Right atrium auricular region (tissue), 2 donors: ENCODE data around the gene CD63. TPM values are rescaled to one million over a fixed set of nuclear protein-coding genes. Genes with fewer than 3 reads are reported as not detected.

Experiments
- DNase-seq: peaks from one replicate; pipeline ENCODE4 v3.0.0-alpha.2; 2019; ENCODE audit warnings: low spot score
- H3K27ac ChIP-seq, 2 donors: fragments of 200-600 bp; sonication (generic); 1 replicate in 1 of 2; 2 replicates in 1 of 2; pipeline ENCODE4 v1.5.1; 2016 to 2019
- H3K27me3 ChIP-seq, 2 donors: fragments of 200-600 bp; sonication (generic); one replicate each; pipeline versions ENCODE4 v1.5.1 to v1.6.0; 2017 to 2019
- H3K36me3 ChIP-seq: fragments of 200-600 bp; sonication (generic); one replicate; pipeline ENCODE4 v1.5.1; 2016
- H3K4me1 ChIP-seq, 2 donors: fragments of 200-600 bp; sonication (generic); one replicate each; pipeline versions ENCODE4 v1.5.1 to v1.6.0; 2017 to 2019
- H3K4me3 ChIP-seq, 2 donors: fragments of 200-600 bp; sonication (generic); 1 replicate in 1 of 2; 2 replicates in 1 of 2; pipeline ENCODE4 v1.5.1; 2017 to 2019; ENCODE audit warnings: mild to moderate bottlenecking in 1 of 2, moderate library complexity in 1 of 2
- H3K9me3 ChIP-seq, 2 donors: fragments of 200-600 bp; sonication (generic); one replicate each; pipeline ENCODE4 v1.5.1; 2019
- CTCF ChIP-seq, 2 donors: fragments of 200-600 bp; sonication (generic); IDR thresholded peaks; one replicate each; pipeline ENCODE4 v1.5.1; 2019; ENCODE audit warnings: antibody characterized with exemption in 2 of 2
- total RNA-seq, 2 donors: library from RNA; depleted of rRNA; stranded (reverse); fragments of >200 nt; gene quantifications; one replicate each; pipeline ENCODE4 v1.1.0, GENCODE V29; 2016

CD63 gene
- total RNA-seq, 2 donors from 2014 or later: 1,041 to 1,122 TPM

DNA sequence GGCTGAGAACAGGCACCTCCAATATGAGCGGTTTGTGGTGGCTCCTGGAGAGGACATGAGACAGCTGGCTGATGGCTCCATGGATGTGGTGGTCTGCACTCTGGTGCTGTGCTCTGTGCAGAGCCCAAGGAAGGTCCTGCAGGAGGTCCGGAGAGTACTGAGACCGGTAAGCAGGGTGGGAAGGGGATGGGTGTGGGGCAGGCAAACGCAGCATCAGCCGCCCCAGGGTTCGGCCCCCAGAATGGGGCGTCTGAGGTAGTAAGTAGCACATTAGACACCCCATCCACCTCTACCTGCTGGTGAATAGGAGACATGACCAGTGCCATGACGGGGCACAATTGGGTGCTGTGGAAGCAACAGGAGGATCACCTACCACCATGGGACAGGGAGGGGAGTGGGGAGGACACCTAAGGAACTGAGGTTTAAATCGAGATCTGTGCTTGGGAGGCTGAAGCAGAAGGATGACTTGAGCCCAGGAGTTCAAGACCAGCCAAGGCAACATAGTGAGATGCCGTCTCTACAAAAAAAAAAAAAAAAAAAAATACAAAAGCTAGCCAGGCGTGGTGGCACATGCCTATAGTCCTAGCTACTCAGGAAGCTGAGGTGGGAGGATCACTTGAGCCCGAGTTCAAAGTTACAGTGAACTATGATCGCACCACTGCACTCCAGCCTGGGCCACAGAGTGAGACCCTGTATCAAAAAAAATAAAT lies 46.6 kb downstream of the CD63 start:
- peak overlapping the region; percentile 49 to 53 for H3K4me3 ChIP-seq
- no peaks in the 10 kb centered on the region for H3K9me3 ChIP-seq
- peaks cover 10% of the 10 kb centered on the region for H3K36me3 ChIP-seq
- peaks cover 0 to 21% of the 10 kb centered on the region in 2 donors for H3K4me1 ChIP-seq
- no peaks in the 10 kb centered on the region for H3K27me3 ChIP-seq
- TF ChIP-seq CTCF (IDR thresholded peaks at IDR 0.05): no peak
- H3K27ac ChIP-seq: peak overlapping the region; percentile 70 to 77
- no peak for DNase-seq

GRCh38 chr12:55681142-55682077 lies 47.4 kb downstream of the CD63 start:
- Histone ChIP-seq H3K4me3 (peak overlapping the region; percentile 49 to 53), H3K27me3 (no peaks in the 10 kb centered on the region), H3K27ac (peak overlapping the region; percentile 70 to 77), H3K9me3 (no peaks in the 10 kb centered on the region), H3K36me3 (peaks cover 4% of the 10 kb centered on the region), H3K4me1 (peaks cover 0 to 21% of the 10 kb centered on the region in 2 donors)
- DNase-seq: peak; percentile 79
- peak; percentile 8 to 55 for TF ChIP-seq CTCF (IDR thresholded peaks at IDR 0.05)

- Histone ChIP-seq H3K4me3 (no peak overlapping the region), H3K36me3 (no peaks in the 10 kb centered on the region), H3K27ac (no peak overlapping the region), H3K9me3 (no peaks in the 10 kb centered on the region), H3K4me1 (peaks cover 0 to 21% of the 10 kb centered on the region in 2 donors), H3K27me3 (no peaks in the 10 kb centered on the region)
- DNase-seq: no peak
- TF ChIP-seq CTCF (IDR thresholded peaks at IDR 0.05): no peak
These were observed 49.1 kb downstream of the CD63 start for GRCh38 chr12:55679691-55680090.

DNA sequence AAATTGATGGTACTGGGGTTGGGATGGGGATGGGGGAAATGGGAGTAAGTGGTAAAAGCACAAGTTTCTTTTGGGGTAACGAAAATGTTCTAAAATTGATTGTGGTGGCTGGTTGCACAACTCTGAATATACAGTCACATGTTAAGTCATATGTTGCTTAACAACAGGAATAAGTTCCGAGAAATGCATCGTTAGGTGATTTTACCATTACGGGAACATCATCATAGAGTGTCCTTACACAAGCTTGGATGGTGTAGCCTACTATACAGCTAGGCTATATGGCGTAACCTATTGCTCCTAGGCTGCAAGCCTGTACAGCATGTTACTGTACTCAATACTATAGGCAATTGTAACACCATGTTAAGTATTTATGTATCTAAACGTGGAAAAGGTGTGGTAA lies 52.1 kb downstream of the CD63 start:
- no peak overlapping the region for H3K27ac ChIP-seq
- H3K36me3 ChIP-seq: no peaks in the 10 kb centered on the region
- no peaks in the 10 kb centered on the region for H3K27me3 ChIP-seq
- no peak for DNase-seq
- H3K4me1 ChIP-seq: peaks cover 0 to 9% of the 10 kb centered on the region in 2 donors
- no peaks in the 10 kb centered on the region for H3K9me3 ChIP-seq
- TF ChIP-seq CTCF (IDR thresholded peaks at IDR 0.05): no peak
- H3K4me3 ChIP-seq: no peak overlapping the region

DNA sequence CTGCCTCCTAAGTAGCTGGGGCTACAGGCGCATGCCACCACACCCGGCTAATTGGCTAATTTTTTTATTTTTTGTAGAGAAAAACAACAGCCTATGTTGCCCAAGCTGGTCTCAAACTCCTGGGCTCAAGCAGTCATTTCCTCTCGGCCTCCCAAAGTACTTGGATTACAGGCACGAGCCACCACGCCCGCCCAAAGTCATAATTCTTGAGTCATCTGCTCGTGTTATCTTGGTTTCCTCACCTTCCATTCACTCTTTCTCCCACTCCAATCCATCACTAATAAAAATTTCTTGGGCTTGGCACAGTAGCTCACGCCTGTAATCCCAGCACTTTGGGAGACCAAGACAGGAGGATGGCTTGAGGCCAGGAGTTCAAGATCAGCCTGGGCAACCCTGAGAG lies 53.1 kb downstream of the CD63 start:
- H3K27ac ChIP-seq: no peak overlapping the region
- TF ChIP-seq CTCF (IDR thresholded peaks at IDR 0.05): no peak

More for the DNA sequence above, 53.1 kb downstream of the CD63 start:
- Histone ChIP-seq H3K27me3 (no peaks in the 10 kb centered on the region), H3K4me3 (no peak overlapping the region), H3K36me3 (no peaks in the 10 kb centered on the region), H3K9me3 (no peaks in the 10 kb centered on the region), H3K4me1 (no peaks in the 10 kb centered on the region)
- no peak for DNase-seq

Other genes starting within 250 kb of the CD63 start
- gene OR6C68, start 236.6 kb downstream of the CD63 start, total RNA-seq: not detected
- gene OR6C4, start 179.4 kb downstream of the CD63 start, total RNA-seq: not detected
- not detected for gene OR2AP1, start 156.5 kb downstream of the CD63 start, total RNA-seq
- gene OR10P1, start 92.1 kb downstream of the CD63 start, total RNA-seq: not detected
- 100 to 1,000 TPM; 291 to 309 TPM for gene ITGA7, start 21.1 kb downstream of the CD63 start, total RNA-seq
- gene BLOC1S1, start 13.0 kb downstream of the CD63 start, total RNA-seq: 100 to 1,000 TPM; 177 to 187 TPM
- gene RDH5, start 8.6 kb downstream of the CD63 start, total RNA-seq: 10 to 100 TPM; 13.0 to 22.4 TPM
- 1 to 10 TPM; 8.1 to 8.6 TPM for gene GDF11, start 14.1 kb upstream of the CD63 start, total RNA-seq
- 10 to 100 TPM; 61.4 to 70.8 TPM for gene SARNP, start 88.7 kb upstream of the CD63 start, total RNA-seq
- gene ORMDL2, start 89.0 kb upstream of the CD63 start, total RNA-seq: 10 to 100 TPM in 1 of 2 donors, 1 to 10 TPM in 1; 6.5 to 17.1 TPM
- gene DNAJC14, start 100.6 kb upstream of the CD63 start, total RNA-seq: 10 to 100 TPM; 23.4 to 35.0 TPM
- gene MMP19, start 113.9 kb upstream of the CD63 start, total RNA-seq: 1 to 10 TPM; 5.0 to 7.7 TPM
- 10 to 100 TPM; 17.6 to 20.6 TPM for gene PYM1, start 198.9 kb upstream of the CD63 start, total RNA-seq
- 10 to 100 TPM in 1 of 2 donors, 1 to 10 TPM in 1; 7.3 to 22.8 TPM for gene DGKA, start 202.2 kb upstream of the CD63 start, total RNA-seq
- gene PMEL, start 237.0 kb upstream of the CD63 start, total RNA-seq: 1 to 10 TPM in 1 of 2 donors, under 1 TPM in 1; 0.67 to 1.1 TPM
- 10 to 100 TPM in 1 of 2 donors, 1 to 10 TPM in 1; 5.4 to 13.8 TPM for gene CDK2, start 237.8 kb upstream of the CD63 start, total RNA-seq
- gene RAB5B, start 245.1 kb upstream of the CD63 start, total RNA-seq: 100 to 1,000 TPM in 1 of 2 donors, 10 to 100 TPM in 1; 93.5 to 108 TPM